ENCODE results near the gene SGPP1. TPM values are rescaled to one million over a fixed set of nuclear protein-coding genes. Genes with fewer than 3 reads are reported as not detected.

The SGPP1 gene
- total RNA-seq, 4 donors from 2014 or later = 18.0 to 26.8 (median 19.3) TPM

DNA sequence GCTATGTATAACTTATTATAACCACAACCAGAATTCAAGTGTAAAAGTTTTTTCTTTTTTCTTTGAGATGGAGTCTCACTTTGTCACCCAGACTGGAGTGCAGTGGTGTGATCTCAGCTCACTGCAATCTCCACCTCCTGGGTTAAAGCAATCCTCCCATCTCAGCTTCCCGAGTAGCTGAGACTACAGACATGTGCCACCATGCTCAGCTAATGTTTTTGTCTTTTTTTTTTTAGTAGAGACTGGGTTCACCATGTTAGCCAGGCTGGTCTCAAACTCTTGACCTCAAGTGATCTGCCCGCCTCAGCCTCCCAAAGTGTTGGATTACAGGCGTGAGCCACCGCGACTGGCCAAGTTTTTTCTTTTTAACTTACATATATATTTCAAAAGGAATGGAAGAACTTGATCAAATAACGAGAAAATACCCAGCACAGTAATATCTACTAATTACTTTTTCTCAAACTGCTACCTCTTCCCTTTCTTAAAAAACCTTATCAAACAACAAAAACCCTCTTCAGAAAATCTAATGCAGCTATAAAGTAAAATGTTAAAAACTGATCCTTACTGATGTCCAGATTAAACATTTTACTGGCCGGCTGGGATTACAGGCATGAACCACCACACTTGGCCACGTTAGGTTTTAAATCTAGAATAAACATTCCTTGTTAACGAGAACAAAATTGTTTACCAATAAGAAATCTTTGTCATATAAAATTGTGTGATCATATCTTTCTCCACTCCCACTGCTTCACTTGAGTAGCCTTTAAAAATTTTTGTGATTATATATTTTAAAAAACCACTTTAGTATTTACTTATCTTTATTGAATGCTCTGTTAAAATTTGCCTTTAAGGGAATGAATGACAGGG lies 44.9 kb downstream of the SGPP1 start:
- DNase-seq (ENCODE audit: extremely low spot score) = no peak
- Histone ChIP-seq H3K27me3 (no peaks in the 10 kb centered on the region), H3K27ac (replicated peaks in 1 of 4) (no peak overlapping the region), H3K4me3 (no peak overlapping the region), H3K4me1 (no peaks in the 10 kb centered on the region), H3K9me3 (no peaks in the 10 kb centered on the region), H3K36me3 (peaks cover 0 to 16% (median 4%) of the 10 kb centered on the region in 4 donors)
- TF ChIP-seq EP300 (IDR thresholded peaks at IDR 0.05) = no peak
- TF ChIP-seq, protein P1, sequence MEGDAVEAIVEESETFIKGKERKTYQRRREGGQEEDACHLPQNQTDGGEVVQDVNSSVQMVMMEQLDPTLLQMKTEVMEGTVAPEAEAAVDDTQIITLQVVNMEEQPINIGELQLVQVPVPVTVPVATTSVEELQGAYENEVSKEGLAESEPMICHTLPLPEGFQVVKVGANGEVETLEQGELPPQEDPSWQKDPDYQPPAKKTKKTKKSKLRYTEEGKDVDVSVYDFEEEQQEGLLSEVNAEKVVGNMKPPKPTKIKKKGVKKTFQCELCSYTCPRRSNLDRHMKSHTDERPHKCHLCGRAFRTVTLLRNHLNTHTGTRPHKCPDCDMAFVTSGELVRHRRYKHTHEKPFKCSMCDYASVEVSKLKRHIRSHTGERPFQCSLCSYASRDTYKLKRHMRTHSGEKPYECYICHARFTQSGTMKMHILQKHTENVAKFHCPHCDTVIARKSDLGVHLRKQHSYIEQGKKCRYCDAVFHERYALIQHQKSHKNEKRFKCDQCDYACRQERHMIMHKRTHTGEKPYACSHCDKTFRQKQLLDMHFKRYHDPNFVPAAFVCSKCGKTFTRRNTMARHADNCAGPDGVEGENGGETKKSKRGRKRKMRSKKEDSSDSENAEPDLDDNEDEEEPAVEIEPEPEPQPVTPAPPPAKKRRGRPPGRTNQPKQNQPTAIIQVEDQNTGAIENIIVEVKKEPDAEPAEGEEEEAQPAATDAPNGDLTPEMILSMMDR (IDR thresholded peaks at IDR 0.05) = no peak
- no peak for TF ChIP-seq POLR2AphosphoS5 (IDR thresholded peaks at IDR 0.05)
- TF ChIP-seq POLR2A (IDR thresholded peaks at IDR 0.05; ENCODE audit: low read depth) = no peak
- WGBS = 88% methylated on average over 9 of the region's 9 CpGs
- intact Hi-C loops (cut with DNase I) = no loop called here

DNA sequence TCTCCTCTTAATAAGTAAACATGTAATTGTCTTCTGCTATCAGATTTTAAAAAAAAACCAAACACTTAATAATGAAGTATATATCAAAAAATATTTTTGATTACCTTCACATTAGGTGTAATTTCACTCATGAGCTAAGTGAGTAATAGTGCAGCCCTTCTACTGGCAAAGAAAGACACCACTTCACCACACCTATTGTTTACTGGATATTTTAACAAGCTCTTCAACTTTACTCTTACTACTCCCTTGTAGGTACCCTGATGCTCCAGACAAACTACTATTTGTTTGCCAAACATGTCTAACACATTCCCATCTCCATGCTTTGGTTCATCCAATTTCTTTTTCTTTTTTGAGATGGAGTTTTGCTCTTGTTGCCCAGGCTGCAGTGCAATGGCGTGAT lies 49.3 kb downstream of the SGPP1 start:
- TF ChIP-seq POLR2A (IDR thresholded peaks at IDR 0.05; ENCODE audit: low read depth) (no peak), POLR2AphosphoS5 (IDR thresholded peaks at IDR 0.05) (no peak), EP300 (IDR thresholded peaks at IDR 0.05) (no peak)
- TF ChIP-seq, protein P1 (IDR thresholded peaks at IDR 0.05) = no peak
- WGBS = 100% methylated on average over 1 of the region's 1 CpG

DNA sequence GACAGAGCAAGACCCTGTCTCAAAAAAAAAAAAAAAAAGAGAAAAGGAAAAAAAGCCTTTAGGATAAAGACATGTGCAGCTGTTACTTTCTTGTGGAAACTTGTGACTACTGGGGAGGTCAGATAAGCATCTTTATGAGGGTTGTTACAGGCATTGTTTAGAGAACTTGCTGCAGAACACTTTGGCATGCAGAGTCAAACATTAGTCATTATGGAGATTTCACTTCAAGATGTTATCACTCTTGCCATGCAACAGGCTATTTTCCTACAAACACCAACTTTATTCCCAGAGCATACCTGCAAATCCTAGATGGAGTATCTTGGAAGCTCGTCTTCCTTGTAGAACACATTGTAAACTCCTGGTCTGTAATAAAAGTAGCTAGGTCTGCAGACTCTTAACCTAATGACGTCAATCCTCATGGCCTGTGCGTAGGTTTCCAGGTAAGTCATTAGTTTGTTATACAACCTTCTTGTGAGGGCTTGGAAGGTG lies 49.9 kb downstream of the SGPP1 start:
- Histone ChIP-seq H3K9me3 (no peaks in the 10 kb centered on the region), H3K27me3 (no peaks in the 10 kb centered on the region), H3K4me3 (no peak overlapping the region), H3K27ac (replicated peaks in 1 of 4) (no peak overlapping the region), H3K4me1 (no peaks in the 10 kb centered on the region), H3K36me3 (peaks cover 0 to 20% (median 3%) of the 10 kb centered on the region in 4 donors)
- TF ChIP-seq POLR2AphosphoS5 (IDR thresholded peaks at IDR 0.05) (no peak), POLR2A (IDR thresholded peaks at IDR 0.05; ENCODE audit: low read depth) (no peak), EP300 (IDR thresholded peaks at IDR 0.05) (no peak)
- TF ChIP-seq, protein P1 (IDR thresholded peaks at IDR 0.05) = no peak
- DNase-seq (ENCODE audit: extremely low spot score) = no peak
- intact Hi-C loops (cut with DNase I) = no loop called here
- 84% methylated on average over 3 of the region's 3 CpGs for WGBS

More for the DNA sequence above, 49.3 kb downstream of the SGPP1 start:
- Histone ChIP-seq H3K36me3 (peaks cover 0 to 20% (median 3%) of the 10 kb centered on the region in 4 donors), H3K27ac (replicated peaks in 1 of 4) (no peak overlapping the region), H3K4me3 (no peak overlapping the region), H3K9me3 (no peaks in the 10 kb centered on the region), H3K4me1 (no peaks in the 10 kb centered on the region), H3K27me3 (no peaks in the 10 kb centered on the region)
- intact Hi-C loops (cut with DNase I) = no loop called here
- no peak for DNase-seq (ENCODE audit: extremely low spot score)

DNA sequence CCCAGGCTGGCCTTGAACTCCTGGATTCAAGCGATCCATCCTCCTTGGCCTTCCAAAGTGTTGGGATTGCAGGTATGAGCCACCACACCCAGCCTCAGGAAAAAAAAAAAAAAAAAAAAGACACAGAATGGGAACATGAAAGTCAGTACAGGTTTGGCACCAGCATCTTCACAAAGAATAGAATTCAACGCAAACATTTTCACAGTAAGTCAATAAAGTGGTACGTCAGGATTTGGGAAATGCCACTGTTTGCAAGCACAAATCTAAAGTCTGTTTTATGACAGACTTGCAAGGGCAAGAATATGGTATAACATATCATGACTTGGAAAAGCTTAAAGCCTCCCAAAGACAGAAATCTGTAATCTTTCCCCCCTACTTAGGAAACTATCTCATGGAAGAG lies 51.2 kb downstream of the SGPP1 start:
- H3K27ac ChIP-seq (replicated peaks in 1 of 4) = no peak overlapping the region
- no peak overlapping the region for H3K4me3 ChIP-seq
- no peaks in the 10 kb centered on the region for H3K4me1 ChIP-seq
- intact Hi-C loops (cut with DNase I) = no loop called here
- TF ChIP-seq POLR2A (IDR thresholded peaks at IDR 0.05; ENCODE audit: low read depth) (no peak), EP300 (IDR thresholded peaks at IDR 0.05) (no peak), POLR2AphosphoS5 (IDR thresholded peaks at IDR 0.05) (no peak)
- TF ChIP-seq, protein P1 (IDR thresholded peaks at IDR 0.05) = no peak
- H3K9me3 ChIP-seq = no peaks in the 10 kb centered on the region
- H3K27me3 ChIP-seq = no peaks in the 10 kb centered on the region
- DNase-seq (ENCODE audit: extremely low spot score) = no peak
- H3K36me3 ChIP-seq = peaks cover 0 to 20% (median 3%) of the 10 kb centered on the region in 4 donors
- WGBS = 96% methylated on average over 3 of the region's 3 CpGs

Data from esophagus muscularis mucosa (tissue), 4 donors.